ENCODE measurements around the gene DHX32. TPM values are rescaled to one million over a fixed set of nuclear protein-coding genes. Genes with fewer than 3 reads are reported as not detected.

Gene DHX32
- total RNA-seq, 1 experiment from 2014 or later, result 12.0 TPM

- no peak overlapping the region for H3K4me3 Mint-ChIP-seq
These were observed 83.7 kb downstream of the DHX32 start for GRCh38 chr10:125797424-125797823.

More at GRCh38 chr10:125797424-125797823, 83.7 kb downstream of the DHX32 start:
- H3K79me2 ChIP-seq (ENCODE audit: insufficient read depth, low read length), result no peaks in the 10 kb centered on the region
- no peak overlapping the region for H2BK120ac ChIP-seq (ENCODE audit: low read depth, low read length, poor library complexity, severe bottlenecking)
- no peak overlapping the region for H2AFZ ChIP-seq (ENCODE audit: low read length)
- H3K27me3 ChIP-seq (ENCODE audit: insufficient read depth, low read length), result no peaks in the 10 kb centered on the region
- no peak overlapping the region for H3K27ac ChIP-seq (ENCODE audit: insufficient read length, low read depth, low read length)
- H3K9ac ChIP-seq (ENCODE audit: extremely low read depth, insufficient read length, low read length), result no peak overlapping the region
- no peak overlapping the region for H2BK20ac ChIP-seq (ENCODE audit: low read depth, low read length, poor library complexity, severe bottlenecking)
- H3K23me2 ChIP-seq (ENCODE audit: insufficient read length, low read depth, low read length, poor library complexity, severe bottlenecking), result no peaks in the 10 kb centered on the region
- H2AK5ac ChIP-seq (ENCODE audit: insufficient read length, low read length), result no peak overlapping the region
- H3K27ac Mint-ChIP-seq, result no peak overlapping the region; a peak in 1 of 7 replicates
- no peak overlapping the region for H3T11ph ChIP-seq (ENCODE audit: low read length)
- H3K79me1 ChIP-seq (ENCODE audit: insufficient read depth, low read depth, low read length, poor library complexity, severe bottlenecking), result no peaks in the 10 kb centered on the region
- H3K36me3 Mint-ChIP-seq (ENCODE audit: insufficient read depth in 1 of 3, low read depth in 3 of 3), result peaks cover 5 to 32% (median 22%) of the 10 kb centered on the region in 3 experiments
- DNase-seq, result no peak
- H2BK12ac ChIP-seq (ENCODE audit: insufficient read length, low read depth, low read length), result no peak overlapping the region
- no peak for TF ChIP-seq CTCF (conservative IDR thresholded peaks at IDR 0.05)
- H2BK15ac ChIP-seq (ENCODE audit: low read depth, low read length), result no peak overlapping the region
- H3K4me2 ChIP-seq (ENCODE audit: insufficient read depth, insufficient read length, low read length), result no peak overlapping the region
- H3K56ac ChIP-seq (ENCODE audit: insufficient read length, low read depth, low read length), result no peak overlapping the region
- H3K14ac ChIP-seq (ENCODE audit: insufficient read depth, low read length), result no peak overlapping the region
- no peaks in the 10 kb centered on the region for H3K9me3 Mint-ChIP-seq
- no peak overlapping the region for H4K8ac ChIP-seq (replicated peaks; ENCODE audit: insufficient read length, low read depth, low read length)
- no peak overlapping the region for H3K23ac ChIP-seq (ENCODE audit: insufficient read length, low read depth, low read length)
- no peaks in the 10 kb centered on the region for H3K4me1 Mint-ChIP-seq
- no peaks in the 10 kb centered on the region for H3K27me3 Mint-ChIP-seq (ENCODE audit: low read depth)
- H3K9me3 ChIP-seq (ENCODE audit: control insufficient read depth, low read depth, low read length), result no peaks in the 10 kb centered on the region
- H3K4ac ChIP-seq (ENCODE audit: low read depth, low read length), result no peak overlapping the region
- no CpG with 5 or more reads among the region's 8 CpGs for WGBS (ENCODE audit: extremely low coverage, insufficient read length, low lambda C conversion rate)
- H3K18ac ChIP-seq (ENCODE audit: insufficient read length, low read depth, low read length), result no peak overlapping the region
- no peak overlapping the region for H2BK5ac ChIP-seq (ENCODE audit: insufficient read length, low read length)
- no peaks in the 10 kb centered on the region for H4K20me1 ChIP-seq (ENCODE audit: control insufficient read depth, insufficient read depth, insufficient read length)
- H4K91ac ChIP-seq (ENCODE audit: insufficient read length, low read depth, low read length), result no peak overlapping the region
- no peak overlapping the region for H4K5ac ChIP-seq (ENCODE audit: insufficient read length, low read depth, low read length)
- H3K4me1 ChIP-seq (ENCODE audit: insufficient read depth, low read length), result no peaks in the 10 kb centered on the region
